NCI-H2171 treated with DMSO at 0.1 percent for 48 hours (cell line): Measurements from ENCODE around the gene ITGA2B.
"Not testable (repeated sequence)": the region's sequence is repeated elsewhere in the genome, so short reads cannot be mapped to it uniquely, and the experiment has no call there.

ENCODE experiments used
- DNase-seq: peaks from one replicate; lab custom pipeline; 2025; lab: John Stamatoyannopoulos, UW

ITGA2B gene

DNA sequence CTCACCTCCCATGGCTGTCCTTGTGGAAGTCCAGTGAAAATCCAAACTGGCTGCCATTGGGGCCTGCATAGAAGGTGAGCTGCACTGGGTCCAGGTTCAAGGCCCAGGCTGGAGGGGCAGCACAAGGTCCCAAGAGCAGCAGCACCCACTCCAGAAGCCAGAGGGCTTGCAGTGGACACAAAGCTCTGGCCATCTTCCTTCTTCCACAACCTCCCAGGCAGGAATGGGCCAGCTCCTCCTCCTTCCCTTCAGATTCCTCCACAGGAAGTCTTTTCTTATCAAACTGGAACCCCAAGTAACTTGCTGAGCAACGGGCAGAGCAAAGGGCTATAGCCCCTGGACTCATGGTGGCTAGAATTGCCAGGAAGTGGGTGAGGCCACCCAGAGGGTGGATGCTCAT, at the start of gene ITGA2B:
Gene ITGA2B (minus strand): TSS at position 369 of the 400 bp plus-strand sequence. CDS start 176 bp downstream, at position 193.
- DNase-seq, result no peak

GRCh38 chr17:44439168-44439567, 49.7 kb upstream of the ITGA2B start:
- DNase-seq, result no peak

DNA sequence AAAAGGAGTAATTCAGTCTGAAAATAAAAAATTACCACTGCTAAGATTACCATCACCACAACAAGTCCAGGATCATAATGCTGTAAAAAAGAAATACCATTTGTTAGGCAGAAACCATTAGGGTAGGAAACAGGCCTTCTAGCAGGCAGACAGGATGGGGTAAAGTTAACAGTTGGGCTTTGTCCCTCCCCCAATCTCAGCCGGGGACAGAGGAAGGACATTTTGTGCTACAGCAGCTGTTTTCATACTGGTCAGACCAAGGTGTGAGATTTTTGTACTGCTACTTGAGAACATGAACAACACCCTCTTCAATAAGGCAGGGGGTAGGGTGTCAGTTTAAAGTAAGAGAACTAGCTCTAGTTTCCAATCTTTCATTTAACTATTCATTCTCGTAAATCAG, 49.2 kb upstream of the ITGA2B start:
- no peak for DNase-seq

GRCh38 chr17:44436336-44436735, 46.9 kb upstream of the ITGA2B start:
- DNase-seq, result no peak

- DNase-seq, result no peak
These were observed 43.1 kb upstream of the ITGA2B start for GRCh38 chr17:44432254-44433157.

DNA sequence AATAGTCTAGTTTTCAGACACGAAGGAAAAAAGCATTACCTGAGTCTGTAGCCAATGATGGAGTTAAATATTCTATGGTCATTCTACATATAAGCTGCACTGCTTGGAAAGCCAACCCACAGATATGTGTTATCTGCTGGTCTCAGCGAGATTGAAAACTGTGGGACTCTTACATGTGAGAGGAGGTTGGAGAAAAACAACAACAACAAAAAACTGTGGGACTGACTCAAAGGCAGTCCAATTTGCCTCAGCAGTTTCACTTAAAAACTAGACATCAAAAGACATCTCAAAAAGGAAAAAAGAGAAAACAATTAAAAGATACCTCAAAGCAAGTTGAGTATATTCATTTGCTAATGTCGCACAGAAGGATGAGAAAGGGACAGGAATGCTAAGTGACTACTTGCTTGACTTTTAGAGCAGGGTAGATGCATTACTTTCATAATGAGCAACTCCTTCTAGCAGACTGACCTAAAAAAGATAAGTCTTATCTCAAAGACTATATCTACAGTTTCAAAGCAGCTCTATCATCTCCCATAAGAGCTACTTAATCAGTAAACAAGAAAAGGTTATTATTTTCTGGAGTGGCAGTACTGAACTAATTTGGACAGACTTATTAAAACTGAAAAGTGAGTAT, 35.5 kb upstream of the ITGA2B start:
- DNase-seq, result no peak

- DNase-seq, result no peak
These were observed 28.1 kb upstream of the ITGA2B start for GRCh38 chr17:44417553-44417952.

DNA sequence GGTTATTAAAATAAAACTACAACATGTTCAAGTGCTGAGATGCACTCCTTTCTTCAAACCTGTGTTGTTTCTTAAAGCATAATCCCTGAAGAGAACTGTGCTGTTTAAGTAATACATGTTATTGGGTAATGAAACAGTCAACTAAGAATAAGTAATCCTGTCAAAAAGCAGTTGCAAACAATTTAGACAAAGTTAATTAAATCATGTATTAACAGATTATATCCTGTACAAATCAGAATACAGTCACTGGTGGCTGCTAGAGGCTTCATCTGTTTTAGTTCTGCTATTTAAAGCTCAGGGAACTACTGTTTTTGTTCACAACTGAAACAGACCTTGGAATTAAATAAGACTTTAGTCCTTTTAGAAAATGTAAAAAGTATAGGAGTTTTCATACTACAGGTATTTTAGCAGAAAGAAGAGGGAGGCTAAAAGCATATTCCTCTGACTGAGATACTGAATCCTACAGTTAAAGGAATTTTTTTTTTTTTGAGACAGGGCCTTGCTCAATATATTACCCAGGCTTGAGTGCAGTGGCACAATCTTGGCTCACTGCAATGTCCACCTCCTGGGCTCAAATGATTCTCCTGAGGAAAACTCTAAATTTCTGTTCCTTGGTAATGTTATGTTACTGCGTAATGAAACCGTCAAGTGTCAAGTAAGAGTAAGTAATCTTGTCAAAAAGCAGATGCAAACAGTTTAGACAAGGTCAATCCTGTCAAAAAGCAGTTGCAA, 27.3 kb upstream of the ITGA2B start:
- DNase-seq, result no peak

DNA sequence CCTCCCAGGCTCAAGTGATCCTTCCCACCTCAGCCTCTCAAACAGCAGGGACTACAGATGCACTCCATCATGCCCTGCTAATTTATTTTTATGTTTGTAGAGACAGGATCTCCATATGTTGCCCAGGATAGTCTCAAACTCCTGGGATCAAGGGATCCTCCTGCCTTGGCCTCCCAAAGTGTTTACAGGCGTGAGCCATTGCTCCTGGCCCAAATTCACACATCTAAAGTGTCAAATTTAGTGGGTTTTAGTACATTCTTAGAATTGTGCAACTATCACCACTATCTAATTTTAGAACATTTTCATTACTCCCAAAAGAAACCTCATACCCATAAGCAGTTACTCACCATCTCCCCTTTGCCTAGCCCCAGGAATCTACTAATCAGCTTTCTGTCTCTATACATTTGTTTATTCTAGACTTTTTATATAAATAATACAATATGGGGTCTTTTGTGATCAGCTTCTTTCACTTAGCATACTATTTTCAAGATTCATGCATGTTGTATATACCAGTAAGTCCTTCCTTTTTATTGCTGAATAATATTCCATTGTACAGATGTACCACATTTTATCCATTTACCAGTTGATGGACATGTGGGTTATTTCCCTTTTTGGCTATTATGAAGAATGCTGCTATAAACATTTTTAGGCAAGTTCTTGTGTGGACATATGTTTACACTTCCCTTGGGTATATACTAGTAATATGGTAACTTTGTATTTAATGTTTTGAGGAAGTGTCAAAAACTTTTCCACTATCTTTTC, 25.1 kb upstream of the ITGA2B start:
- no peak for DNase-seq

DNA sequence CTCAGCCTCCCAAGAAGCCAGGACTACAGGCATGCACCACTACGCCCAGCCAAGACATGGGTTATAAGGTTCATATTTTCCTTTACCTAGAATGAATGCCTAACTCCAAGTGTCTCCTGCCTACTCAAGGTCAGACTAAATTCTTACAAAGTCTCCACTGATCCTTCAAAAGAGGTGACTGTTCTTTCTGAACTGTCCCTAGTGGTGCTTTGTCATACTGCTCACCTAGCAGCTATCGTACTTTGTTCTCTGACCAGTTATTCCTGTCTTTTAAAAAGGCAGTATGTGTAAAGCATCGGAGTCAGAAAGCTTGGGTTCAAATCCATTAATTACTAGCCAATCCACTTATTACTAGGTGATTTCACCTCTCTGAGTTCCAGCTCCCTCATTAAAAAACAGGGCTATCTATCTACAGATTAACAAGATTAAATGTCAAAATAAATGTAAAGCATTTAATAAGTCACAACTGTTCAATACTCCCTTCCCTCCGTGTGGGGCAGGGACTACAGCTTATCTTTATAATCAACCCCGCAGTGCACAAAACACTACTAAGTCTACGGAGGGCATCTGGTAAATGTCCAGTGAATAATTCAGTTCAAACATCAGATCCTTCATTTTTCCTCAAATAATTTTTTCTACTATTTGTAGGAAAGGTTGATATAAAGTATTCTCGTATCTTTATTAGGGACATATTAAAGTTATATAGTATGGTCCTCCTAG, 20.0 kb upstream of the ITGA2B start:
- no peak for DNase-seq

- no peak for DNase-seq
These were observed 19.3 kb upstream of the ITGA2B start for GRCh38 chr17:44408786-44409185.

DNA sequence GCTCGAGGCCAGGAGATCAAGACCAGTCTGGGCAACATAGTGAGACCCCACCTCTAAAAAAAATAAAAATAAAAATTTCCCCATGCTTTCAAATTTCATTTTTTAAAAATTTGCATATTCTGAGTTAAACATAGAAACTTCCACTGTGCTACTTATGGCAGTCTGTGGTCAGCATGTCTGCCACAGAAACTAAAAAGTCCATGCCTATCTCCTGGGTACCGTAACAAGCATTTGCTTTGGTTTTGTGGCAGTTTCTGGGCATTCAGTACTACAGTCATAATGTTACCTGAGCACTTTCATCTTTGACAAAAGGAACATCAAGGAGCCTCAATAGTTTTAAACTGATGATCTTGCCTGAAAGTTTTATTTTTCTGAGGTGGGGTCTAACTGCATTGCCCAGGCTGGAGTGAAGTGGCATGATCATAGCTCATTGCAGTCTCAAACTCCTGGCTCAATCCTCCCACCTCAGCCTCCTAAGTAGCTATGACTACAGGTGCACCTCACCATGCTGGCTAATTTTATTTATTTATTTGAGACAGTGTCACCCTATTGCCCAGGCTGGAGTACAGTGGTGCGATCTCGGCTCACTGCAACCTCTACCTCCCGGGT, 13.2 kb upstream of the ITGA2B start:
- no peak for DNase-seq

GRCh38 chr17:44400226-44400847, 10.9 kb upstream of the ITGA2B start:
- DNase-seq, result no peak

DNA sequence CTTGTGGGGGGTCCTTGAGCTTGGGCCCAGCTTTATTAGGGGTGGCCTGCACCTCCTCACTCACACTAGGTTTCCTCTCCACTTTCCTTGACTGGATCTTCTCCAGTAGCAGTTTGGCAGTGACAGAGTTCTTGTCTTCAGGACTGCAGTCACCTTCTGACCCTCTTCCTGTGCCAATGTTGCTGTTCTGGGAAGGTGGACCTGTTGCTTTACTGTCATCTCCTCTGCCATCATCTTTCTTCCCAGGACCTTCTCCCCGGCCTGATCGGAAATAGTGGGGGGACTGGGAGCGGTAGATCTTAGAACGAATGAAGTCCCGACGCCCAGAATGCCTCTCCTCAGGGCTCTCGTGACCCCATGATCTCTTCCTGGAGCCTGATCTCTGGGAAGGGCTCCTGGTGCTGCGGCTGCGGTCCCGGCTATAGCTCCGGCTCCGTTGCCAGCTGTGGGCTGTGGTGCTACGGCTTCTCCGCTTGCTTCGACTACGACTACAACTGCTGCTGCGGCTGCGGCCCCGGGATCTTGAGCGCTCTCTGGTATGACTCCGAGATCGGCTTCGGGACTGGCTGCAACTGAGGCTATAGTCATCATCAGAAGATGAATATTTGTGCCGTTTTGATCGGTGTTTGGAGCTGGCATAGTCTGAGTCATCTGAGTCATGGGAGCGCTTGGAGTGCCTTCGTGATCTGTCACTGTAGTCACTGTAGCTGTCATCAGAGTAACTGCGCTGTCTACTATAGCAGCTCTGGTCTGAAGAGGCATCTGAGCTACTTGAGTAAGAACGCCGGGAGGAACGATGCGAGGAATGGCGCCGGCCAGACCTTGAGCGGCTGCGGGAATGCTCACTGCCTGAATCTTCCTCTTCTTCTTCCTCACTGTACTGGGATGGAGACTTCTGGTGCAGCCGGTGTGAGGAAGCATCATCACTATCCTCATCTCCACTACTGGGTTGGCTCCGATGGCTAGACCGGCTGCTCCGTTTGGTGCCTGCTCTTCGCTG, 9.5 kb upstream of the ITGA2B start:
- no peak for DNase-seq

GRCh38 chr17:44397479-44398440, 8.3 kb upstream of the ITGA2B start:
- no peak for DNase-seq

DNA sequence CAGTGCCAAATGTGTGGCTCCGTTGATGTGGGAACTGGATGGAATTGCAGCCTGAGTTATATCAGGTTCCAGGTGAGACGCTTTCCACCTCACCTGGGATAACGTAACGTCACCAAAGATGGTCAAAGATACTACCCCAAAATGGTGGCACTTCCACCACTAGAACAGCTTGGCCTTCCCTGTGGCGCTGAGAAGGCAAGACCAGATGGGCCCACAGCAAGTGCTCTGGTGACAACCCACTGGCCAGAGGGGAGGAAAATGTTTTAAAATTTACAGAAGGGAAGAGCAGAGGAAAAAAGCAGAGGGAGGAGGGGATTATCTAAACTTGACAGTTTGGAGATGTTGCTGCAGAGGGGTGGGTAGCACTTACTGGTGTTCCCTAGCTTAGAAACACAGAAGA, 7.5 kb upstream of the ITGA2B start:
- DNase-seq, result no peak

- no peak for DNase-seq
These were observed 5.4 kb upstream of the ITGA2B start for GRCh38 chr17:44394833-44395232.

- not testable (repeated sequence) for DNase-seq
These were observed 4.7 kb upstream of the ITGA2B start for GRCh38 chr17:44394112-44394511.
